Mesothelial cell of epicardium (in vitro differentiated cells): Measurements from ENCODE around the gene DEFB119. TPM values are rescaled to one million over a fixed set of nuclear protein-coding genes. Genes with fewer than 3 reads are reported as not detected.

ENCODE experiments used
- DNase-seq, 2 experiments: peaks; one replicate each; pipeline ENCODE4 v3.0.0; 2021; ENCODE audit warnings: low spot score in 2 of 2; ENCODE audit not compliant: unreplicated experiment in 2 of 2
- H3K27ac Mint-ChIP-seq: 2 replicates; pipeline ENCODE4 v1.8.0; 2021; ENCODE audit warnings: mixed read lengths
- H3K27me3 Mint-ChIP-seq: 2 replicates; pipeline ENCODE4 v1.8.0; 2021; ENCODE audit warnings: low read depth, mixed read lengths
- H3K36me3 Mint-ChIP-seq: 2 replicates; pipeline ENCODE4 v1.8.0; 2021; ENCODE audit warnings: mixed read lengths
- H3K4me1 Mint-ChIP-seq: 2 replicates; pipeline ENCODE4 v1.8.0; 2021; ENCODE audit warnings: mixed read lengths
- H3K4me3 Mint-ChIP-seq: 2 replicates; pipeline ENCODE4 v1.8.0; 2021; ENCODE audit warnings: mild to moderate bottlenecking, moderate library complexity, mixed read lengths
- H3K9me3 Mint-ChIP-seq: 2 replicates; pipeline ENCODE4 v1.8.0; 2021; ENCODE audit warnings: mixed read lengths
- CTCF ChIP-seq: fragments of 200-600 bp; sonication (generic); IDR thresholded peaks from one replicate; pipeline ENCODE4 v1.5.0; 2021; ENCODE audit warnings: antibody characterized with exemption; ENCODE audit not compliant: unreplicated experiment
- total RNA-seq: library from RNA; stranded (reverse); gene quantifications from 3 replicates; pipeline ENCODE4 v1.2.1, GENCODE V29; 2021

DEFB119 gene
- total RNA-seq, 1 donor from 2014 or later: not detected

DNA sequence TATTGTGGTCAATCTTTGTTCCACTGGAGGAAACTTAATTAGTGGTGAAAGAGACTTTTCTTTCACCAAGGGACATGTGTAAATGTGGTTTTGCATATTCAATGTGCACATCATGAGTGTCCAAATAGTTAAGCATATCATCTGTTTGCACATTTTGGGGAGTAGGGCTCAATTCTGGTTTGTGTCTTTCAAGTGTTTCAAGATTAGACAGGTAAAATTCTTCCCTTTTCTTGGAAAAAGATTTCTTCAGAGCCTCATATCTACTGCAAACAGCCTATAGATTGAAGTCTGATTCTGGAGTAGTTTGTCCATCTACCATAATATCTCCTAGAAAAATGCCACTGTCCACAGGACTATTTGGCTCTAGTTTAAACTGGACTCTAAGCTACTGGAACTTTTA lies 48.9 kb downstream of the DEFB119 start:
- no peaks in the 10 kb centered on the region for H3K4me1 Mint-ChIP-seq
- H3K36me3 Mint-ChIP-seq: peaks cover 3% of the 10 kb centered on the region

DNA sequence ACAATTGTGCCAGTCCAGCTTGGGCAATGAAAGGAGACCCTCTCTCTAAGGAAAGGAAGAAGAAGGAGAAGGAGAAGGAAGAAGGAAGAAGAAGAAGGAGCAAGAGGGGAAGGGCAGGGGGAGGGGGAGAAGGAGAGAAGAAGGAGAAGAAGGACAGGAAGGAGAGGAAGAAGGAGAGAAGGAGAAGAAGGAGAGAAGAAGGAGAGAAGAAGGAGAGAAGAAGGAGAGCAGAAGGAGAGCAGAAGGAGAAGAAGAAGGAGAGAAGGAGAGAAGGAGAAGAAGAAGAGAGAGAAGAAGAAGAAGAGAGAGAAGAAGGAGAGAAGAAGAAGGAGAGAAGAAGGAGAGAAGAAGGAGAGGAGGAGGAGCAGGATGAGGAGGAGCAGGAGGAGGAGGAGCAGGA lies 59.5 kb downstream of the DEFB119 start:
- H3K4me1 Mint-ChIP-seq: no peaks in the 10 kb centered on the region
- H3K36me3 Mint-ChIP-seq: peaks cover 6% of the 10 kb centered on the region
- H3K27me3 Mint-ChIP-seq: no peaks in the 10 kb centered on the region
- no peak overlapping the region for H3K27ac Mint-ChIP-seq
- no peak for DNase-seq
- H3K4me3 Mint-ChIP-seq: no peak overlapping the region
- TF ChIP-seq CTCF: no peak
- peaks cover 35% of the 10 kb centered on the region for H3K9me3 Mint-ChIP-seq

More for the DNA sequence above, 48.9 kb downstream of the DEFB119 start:
- H3K27me3 Mint-ChIP-seq: no peaks in the 10 kb centered on the region
- H3K9me3 Mint-ChIP-seq: peaks cover 47% of the 10 kb centered on the region
- no peak for TF ChIP-seq CTCF
- no peak for DNase-seq
- H3K4me3 Mint-ChIP-seq: no peak overlapping the region
- H3K27ac Mint-ChIP-seq: no peak overlapping the region

Other genes with a start within 250 kb of the DEFB119 start
- not detected in 3 replicates for gene DEFB115, start 132.9 kb downstream of the DEFB119 start, total RNA-seq
- not detected in 3 replicates for gene DEFB116, start 82.0 kb downstream of the DEFB119 start, total RNA-seq
- not detected in 3 replicates for gene DEFB118, start 22.0 kb downstream of the DEFB119 start, total RNA-seq
- gene DEFB121, start 15.6 kb upstream of the DEFB119 start, total RNA-seq: not detected in 3 replicates
- not detected in 3 replicates for gene DEFB123, start 50.0 kb upstream of the DEFB119 start, total RNA-seq
- gene DEFB124, start 84.5 kb upstream of the DEFB119 start, total RNA-seq: not detected in 3 replicates
- not detected in 3 replicates for gene REM1, start 84.7 kb upstream of the DEFB119 start, total RNA-seq
- gene HM13, start 123.9 kb upstream of the DEFB119 start, total RNA-seq: 140 to 143 TPM (median 140 TPM) in 3 replicates
- 374 to 378 TPM (median 377 TPM) in 3 replicates for gene ID1, start 214.7 kb upstream of the DEFB119 start, total RNA-seq
- 0.34 TPM in 1 of 3 replicates, not detected in the others for gene COX4I2, start 247.3 kb upstream of the DEFB119 start, total RNA-seq